GM19043 (cell line): ENCODE measurements around the gene CCT8L2.
"Not testable (repeated sequence)": the region's sequence is repeated elsewhere in the genome, so short reads cannot be mapped to it uniquely, and the experiment has no call there.

Source experiments
- ATAC-seq: cut with Tn5 transposase; IDR thresholded peaks from one replicate; pipeline ENCODE4 v1.9.1; 2021; ENCODE audit warnings: low read depth; ENCODE audit not compliant: unreplicated experiment

Gene CCT8L2

DNA sequence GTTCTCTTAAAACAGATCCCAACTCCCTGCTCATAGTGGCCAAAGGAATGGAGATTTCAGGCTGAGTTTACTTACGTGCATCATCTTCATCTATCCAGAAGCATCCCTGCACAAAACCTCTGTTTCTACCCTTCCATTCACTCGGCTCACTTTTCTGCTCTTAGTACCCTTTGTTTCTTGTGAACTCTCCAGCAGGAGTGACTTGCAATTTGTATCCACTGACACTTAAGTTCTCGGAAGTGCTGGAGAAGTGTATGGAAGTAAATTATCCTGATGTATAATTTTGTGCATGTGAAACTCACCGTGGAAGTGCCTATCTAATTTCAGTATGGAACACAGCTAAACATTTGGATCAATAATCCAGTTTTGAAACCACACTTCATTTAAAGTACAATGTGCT is 7.0 kb upstream of the CCT8L2 start:
- not testable (repeated sequence) for ATAC-seq

DNA sequence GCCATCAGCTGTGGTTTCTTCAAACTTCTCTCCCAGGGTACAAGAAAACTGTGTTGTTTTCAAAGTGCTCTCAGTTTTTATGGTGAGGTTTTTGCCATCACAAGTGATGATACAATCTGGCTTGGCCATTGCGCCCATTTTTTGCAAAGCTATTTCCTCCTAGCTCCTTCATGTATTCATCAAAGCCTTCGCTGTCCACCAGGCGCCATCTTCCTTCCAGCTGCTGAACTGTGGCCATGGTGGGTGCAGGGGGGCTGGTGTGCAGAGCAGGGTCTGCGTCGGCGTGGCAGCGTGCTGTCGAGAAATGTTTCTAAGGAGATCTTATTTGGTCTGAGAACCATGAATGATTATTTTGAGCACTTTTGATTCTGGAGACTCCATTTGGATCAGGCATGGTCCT is 2.6 kb upstream of the CCT8L2 start:
- not testable (repeated sequence) for ATAC-seq

DNA sequence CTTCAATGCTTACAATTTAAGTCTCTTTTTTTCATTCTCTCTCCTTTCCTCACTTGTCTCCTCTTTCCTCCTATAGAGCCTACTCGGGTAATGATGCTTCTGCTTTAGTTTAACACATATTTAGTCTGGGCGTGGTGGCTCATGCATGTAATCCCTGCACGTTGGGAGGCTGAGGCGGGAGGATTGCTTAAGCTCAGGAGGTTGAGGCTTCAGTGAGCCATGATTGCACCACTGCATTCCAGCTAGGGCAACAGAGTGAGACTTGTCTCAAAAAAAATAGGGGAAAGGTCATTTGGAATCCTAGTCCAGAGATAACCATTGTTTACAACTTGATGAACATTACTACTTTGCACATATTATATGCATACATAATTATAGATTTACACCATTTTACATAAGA is 1.4 kb upstream of the CCT8L2 start:
- no peak for ATAC-seq

DNA sequence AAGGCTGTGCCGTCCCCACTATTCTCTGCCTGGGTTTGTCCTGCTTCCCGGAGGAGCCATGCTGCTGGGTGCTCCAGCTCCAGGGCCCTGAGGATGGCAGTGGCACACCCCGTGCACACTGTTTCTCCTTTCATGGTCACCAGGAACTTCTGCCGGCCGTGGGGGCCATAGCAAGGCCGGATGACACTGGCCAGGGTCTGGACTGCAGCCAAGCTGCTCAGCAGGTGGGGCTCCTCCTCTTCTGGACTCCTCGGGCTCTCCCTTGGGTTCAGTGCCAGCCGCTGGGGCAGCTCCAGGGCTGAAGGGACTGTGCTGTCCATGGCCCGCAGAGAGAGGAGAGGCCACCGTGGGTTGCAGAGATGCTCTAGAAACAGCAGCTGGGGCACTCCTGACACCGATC is 379 bp downstream of the CCT8L2 start:
- not testable (repeated sequence) for ATAC-seq

DNA sequence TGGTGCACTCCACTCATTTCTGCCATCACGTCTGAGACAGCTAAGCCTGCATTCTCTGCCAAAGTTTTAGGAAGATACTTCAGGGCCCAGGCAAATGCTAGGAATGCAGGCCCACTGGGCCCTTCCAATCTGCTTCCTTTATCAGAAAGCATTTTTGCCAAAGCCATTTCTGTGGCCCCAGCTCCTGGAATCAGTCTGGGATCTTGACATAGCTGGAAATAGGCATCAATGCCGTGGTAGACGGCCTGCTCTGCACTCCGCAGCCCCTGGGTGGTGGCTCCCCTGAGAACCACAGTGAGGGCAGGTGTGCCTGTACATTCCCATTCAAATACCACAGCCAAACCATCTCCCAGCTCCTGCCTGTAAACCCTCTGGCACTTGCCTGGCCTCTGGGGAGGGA is 1.5 kb downstream of the CCT8L2 start:
- ATAC-seq: not testable (repeated sequence)

DNA sequence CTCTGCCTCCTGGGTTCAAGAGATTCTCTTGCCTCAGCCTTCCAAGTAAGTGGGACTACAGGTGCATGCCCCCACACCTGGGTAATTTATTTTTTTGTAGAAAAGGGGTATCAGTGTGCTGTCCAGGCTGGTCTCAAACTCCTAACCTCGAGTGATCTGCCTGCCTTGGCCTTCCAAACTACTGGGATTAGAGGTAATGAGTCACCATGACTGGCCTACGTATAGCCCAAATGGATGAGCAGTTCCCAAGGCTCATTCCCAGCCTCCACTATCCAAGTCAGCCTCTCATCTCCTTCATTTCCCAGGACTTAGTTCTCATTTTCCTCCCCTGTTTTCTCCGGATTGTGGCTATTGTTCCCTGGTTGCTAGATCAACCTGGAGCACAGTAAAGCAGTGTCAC is 5.6 kb downstream of the CCT8L2 start:
- ATAC-seq: no peak

DNA sequence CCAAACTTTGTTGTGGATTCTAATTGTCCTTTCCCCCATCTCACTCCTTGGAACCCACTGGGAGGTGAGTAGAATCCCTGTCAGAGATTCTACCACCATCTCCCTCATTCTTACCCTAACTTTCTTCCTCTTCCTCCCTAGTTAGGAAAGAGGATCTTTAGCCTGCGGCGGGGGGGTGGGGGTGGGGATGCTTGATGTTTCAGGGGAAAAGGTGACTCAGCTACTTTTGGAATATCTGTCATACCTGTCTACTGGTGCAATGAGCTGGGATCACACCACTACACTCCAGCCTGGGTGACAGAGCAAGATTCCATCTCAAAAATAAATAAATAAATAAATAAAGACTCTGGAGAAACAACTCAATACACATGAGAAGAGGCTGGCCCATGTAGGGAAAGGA is 6.4 kb downstream of the CCT8L2 start:
- ATAC-seq: no peak

DNA sequence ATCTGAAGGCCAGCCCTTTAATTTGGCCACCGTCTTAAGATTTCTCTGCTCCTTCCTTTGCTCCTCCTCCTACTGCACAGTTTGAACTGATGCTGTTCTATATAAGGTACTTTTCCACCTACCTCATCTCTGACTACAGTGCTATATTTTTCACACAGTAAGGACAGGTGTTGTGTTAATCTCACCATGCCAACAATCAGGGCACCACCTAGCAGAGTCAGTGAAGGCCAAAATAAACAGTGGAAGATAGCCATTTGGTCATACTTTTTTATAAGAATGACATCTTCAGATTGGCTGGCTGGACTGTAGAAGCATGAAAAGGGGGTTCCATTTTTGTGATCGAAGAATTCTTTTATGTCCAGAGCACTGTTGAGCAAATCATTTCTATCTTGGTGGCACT is 11.7 kb downstream of the CCT8L2 start:
- not testable (repeated sequence) for ATAC-seq

DNA sequence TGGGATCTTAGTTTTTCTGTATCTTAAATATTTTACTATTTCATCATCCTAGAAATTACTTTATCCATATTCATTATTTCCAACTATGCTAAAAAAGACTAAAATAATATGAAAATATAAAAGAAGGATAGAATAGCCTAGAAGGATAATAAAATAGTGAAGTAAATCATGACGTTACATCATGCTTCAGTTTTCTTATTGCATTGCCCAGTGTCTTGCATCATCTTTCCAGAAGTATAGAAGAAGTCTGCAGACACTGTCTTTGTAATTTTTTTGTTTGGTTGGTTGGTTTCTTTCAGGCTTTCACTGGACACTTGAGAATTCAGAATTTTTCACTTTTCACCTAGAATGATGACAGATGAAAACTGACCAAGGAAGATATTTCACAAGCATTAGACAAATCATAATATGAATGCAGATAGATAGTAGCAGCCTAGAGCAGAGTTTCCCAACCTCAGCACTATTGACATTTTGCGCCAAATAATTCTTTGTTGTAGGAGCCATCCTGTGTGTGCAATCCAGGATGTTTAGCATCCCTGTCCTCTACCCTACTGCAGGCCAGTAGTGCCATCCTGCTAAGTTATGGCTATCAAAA is 23.3 kb downstream of the CCT8L2 start:
- not testable (repeated sequence) for ATAC-seq

DNA sequence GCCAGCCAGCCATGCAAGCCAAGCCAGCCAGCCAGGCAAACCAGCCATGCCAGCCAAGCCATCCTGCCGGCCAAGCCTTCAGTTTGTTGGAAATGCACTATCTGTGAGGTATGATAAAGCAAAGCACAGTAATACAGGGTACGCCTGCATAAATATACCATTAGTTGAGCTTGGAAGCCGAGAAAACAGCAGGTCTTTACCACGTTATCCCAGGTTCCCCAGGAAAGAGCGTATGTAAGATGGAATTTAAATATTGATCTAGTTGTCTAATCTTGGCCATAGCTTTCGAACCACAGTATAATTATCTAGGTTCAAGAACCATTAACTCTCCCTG is 24.2 kb downstream of the CCT8L2 start:
- no peak for ATAC-seq

DNA sequence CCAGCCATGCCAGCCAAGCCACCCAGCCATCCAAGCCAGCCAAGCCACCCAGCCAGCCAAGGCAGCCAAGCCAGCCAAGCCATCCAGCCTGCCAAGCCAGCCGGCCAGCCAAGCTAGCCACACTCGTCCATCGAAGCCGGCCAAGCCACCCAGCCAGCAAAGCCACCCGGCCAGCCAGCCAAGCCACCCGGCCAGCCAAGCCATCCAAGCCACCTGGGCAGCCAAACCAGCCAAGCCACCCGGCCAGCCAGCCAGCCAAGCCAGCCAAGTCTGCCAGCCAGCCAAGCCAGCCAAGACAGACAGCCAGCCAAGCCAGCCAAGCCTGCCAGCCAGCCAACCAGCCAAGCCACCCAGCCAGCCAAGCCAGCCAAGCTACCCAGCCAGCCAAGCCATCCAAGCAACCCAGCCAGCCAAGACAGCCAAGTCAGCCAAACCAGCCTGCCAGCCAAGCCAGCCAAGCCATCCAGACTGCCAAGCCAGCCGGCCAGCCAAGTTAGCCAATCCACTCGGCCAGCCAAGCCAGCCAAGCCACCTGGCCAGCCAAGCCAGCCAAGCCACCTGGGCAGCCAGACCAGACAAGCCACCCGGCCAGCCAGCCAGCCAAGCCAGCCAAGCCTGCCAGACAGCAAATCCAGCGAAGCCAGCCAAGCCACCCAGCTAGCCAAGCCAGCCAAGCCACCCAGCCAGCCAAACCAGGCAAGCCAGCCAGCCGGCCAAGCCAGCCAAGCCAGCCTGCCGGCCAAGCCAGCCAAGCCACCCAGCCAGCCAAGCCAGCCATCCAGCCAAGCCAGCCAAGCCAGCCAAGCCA is 24.8 kb downstream of the CCT8L2 start:
- not testable (repeated sequence) for ATAC-seq

DNA sequence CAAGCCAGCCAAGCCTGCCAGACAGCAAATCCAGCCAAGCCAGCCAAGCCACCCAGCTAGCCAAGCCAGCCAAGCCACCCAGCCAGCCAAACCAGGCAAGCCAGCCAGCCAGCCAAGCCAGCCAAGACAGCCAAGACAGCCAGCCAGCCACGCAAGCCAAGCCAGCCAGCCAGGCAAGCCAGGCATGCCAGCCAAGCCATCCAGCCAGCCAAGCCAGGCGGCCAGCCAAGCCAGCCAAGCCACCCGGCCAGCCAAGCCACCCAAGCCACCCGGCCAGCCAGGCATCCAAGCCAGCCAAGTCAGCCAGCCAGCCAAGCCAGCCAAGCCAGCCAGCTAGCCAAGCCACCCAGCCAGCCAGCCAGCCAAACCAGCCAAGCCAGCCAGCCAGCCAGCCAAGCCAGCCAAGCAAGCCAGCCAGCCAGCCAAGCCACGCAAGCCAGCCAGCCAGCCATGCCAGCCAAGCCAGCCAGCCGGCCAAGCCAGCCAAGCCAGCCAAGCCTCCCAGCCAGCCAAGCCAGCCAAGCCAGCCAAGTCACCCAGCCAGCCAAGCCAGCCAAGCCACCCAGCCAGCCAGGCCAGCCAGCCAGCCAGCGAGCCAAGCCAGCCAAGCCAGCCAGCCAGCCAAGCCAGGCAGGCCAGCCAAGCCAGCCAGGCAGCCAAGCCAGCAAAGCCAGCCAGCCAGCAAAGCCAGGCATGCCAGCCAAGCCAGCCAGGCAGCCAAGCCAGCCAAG is 26.0 kb downstream of the CCT8L2 start:
- not testable (repeated sequence) for ATAC-seq

DNA sequence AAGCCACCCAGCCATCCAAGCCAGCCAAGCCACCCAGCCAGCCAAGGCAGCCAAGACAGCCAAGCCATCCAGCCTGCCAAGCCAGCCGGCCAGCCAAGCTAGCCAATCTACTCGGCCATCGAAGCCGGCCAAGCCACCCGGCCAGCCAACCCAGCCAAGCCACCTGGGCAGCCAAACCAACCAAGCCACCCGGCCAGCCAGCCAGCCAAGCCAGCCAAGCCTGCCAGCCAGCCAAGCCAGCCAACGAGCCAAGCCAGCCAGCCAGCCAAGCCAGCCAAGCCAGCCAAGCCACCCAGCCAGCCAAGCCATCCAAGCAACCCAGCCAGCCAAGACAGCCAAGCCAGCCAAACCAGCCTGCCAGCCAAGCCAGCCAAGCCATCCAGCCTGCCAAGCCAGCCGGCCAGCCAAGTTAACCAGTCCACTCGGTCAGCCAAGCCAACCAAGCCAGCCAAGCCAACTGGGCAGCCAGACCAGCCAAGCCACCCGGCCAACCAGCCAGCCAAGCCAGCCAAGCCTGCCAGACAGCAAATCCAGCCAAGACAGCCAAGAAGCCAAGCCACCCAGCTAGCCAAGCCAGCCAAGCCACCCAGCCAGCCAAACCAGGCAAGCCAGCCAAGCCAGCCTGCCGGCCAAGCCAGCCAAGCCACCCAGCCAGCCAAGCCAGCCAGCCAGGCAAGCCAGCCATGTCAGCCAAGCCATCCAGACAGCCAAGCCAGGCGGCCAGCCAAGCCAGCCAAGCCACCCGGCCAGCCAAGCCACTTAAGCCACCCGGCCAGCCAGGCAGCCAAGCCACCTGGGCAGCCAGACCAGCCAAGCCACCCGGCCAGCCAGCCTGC is 26.8 kb downstream of the CCT8L2 start:
- ATAC-seq: not testable (repeated sequence)

DNA sequence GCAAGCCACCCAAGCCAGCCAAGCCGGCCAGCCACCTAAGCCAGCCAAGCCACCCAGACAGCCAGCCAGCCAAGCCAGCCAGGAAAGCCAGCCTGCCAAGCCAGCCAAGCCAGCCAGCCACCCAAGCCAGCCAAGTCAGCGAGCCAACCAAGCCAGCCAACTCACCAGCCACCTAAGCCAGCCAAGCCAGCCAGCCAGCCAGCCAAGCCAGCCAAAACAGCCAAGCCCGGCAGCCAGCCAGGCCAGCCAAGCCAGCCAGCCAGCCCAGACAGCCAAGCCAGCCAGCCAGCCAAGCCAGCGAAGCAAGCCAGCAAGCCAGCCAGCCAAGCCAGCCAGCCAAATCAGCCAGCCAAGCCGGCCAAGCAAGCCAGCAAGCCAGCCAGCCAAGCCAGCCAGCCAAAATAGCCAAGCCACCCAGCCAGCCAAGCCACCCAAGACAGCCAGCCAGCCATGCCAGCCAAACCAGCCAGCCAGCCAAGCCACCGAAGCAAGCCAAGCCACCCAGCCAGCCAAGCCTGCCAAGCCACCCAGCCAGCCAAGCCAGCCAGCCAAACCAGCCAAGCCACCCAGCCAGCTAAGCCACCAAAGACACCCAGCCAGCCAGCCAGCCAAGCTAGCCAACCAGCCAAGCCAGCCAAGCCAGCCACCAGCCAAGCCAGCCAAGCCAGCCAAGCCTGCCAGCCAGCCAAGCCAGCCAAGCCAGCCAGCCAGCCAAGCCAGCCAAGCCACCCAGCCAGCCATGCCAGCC is 27.6 kb downstream of the CCT8L2 start:
- ATAC-seq: not testable (repeated sequence)

DNA sequence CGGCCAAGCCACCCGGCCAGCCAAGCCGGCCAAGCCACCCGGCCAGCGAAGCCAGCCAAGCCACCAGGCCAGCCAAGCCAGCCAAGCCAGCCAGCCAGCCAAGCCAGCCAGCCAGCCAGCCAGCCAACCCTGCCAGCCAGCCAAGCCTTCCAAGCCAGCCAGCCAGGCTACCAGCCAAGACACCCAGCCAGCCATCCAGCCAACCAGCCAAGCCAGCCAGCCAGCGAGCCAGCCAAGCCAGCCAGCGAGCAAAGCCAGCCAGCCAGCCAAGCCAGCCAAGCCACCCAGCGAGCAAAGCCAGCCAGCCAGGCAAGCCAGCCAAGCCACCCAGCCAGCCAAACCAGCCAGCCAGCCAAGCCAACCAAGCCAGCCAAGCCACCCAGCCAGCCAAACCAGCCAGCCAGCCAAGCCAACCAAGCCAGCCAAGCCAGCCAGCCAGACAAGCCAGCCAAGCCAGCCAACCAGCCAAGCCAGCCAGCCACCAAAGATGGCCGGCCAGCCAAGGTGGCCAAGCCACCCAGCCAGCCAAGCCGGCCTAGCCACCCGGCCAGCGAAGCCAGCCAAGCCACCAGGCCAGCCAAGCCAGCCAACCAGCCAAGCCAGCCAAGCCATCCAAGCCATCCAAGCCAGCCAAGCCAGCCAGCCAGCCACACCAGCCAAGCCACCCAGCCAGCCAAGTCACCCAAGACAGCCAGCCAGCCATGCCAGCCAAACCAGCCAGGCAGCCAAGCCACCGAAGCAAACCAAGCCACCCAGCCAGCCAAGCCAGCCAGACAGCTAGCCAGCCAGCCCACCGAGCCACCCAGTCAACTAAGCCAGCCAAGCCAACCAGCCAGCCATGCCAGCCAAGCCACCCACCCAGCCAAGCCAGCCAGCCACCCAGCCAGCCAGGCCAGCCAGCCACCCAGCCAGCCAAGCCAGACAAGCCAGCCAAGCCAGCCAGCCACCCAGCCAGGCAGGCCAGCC is 28.8 kb downstream of the CCT8L2 start:
- no peak for ATAC-seq

DNA sequence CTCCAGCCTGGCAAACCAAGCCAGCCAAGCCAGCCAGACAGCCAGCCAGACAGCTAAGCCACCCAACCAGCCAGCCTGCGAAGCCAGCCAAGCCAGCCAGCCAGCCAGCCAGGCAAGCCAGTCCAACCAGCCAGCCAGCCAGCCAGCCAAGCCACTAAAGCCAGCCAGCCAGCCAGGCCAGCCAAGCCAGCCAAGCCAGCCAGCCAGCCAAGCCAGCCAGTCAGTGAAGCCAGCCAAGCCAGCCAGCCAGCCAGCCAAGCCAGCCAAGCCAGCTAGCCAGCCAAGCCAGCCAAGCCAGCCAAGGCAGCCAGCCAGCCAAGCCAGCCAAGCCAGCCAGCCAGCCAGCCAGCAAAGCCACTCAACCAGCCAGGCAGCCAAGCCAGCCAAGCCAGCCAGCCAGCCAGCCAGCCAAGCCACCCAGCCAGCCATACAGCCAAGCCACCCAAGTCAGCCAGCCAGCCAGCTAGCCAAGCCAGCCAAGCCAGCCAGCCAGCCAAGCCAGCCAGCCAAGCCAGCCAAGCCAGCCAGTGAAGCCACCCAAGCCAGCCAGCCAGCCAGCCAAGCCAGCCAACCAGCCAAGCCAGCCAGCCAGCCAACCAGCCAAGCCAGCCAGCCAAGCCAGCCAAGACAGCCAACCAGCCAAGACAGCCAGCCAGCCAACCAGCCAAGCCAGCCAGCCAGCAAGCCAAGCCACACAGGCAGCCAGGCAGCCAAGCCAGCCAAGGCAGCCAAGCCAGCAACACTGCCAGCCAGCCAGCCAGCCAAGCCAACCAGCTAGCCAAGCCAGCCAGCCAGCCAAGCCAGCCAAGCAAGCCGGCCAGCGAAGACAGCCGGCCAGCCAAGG is 29.7 kb downstream of the CCT8L2 start:
- no peak for ATAC-seq

DNA sequence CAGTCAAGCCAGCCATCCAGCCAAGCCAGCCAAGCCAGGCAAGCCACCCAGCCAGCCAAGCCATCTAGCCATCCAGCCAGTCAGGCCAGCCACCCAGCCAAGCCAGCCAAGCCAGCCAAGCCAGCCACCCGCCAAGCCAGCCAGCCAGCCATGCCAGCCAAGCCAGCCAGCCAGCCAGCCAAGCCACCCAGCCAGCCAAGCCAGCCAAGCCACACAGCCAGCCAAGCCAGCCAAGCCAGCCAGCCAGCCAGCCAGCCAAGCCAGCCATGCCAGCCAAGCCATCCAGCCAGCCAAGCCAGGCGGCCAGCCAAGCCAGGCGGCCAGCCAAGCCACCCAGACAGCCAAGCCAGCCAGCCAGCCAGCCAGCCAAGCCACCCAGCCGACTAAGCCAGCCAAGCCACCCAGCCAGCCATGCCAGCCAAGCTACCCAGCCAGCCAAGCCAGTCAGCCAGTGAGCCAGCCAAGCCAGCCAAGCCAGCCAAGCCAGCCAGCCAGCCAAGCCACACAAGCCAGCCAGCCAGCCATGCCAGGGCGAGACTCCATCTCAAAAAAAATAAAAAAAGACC is 31.4 kb downstream of the CCT8L2 start:
- ATAC-seq: not testable (repeated sequence)

DNA sequence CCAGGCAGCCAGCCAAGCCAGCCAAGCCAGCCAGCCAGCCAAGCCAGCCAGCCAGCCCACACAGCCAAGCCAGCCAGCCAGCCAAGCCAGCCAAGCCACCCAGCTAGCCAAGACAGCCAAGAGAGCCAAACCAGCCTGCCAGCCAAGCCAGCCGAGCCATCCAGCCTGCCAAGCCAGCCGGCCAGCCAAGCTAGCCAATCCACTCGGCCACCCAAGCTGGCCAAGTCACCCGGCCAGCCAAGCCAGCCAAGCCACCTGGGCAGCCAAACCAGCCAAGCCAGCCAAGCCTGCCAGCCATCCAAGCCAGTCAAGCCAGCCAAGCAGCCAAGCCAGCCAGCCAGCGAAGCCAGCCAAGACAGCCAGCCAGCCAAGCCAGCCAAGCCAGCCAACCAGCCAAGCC is 32.0 kb downstream of the CCT8L2 start:
- ATAC-seq: not testable (repeated sequence)
